MM.1S (cell line): ENCODE results near the gene WNT8A.

ENCODE experiments used
- DNase-seq: peaks from one replicate; pipeline ENCODE4 v3.0.0-alpha.2; 2015
- H2AFZ ChIP-seq: fragments of 300-600 bp; sonication (generic); 2 replicates; pipeline ENCODE4 v1.6.0; 2016; ENCODE audit warnings: antibody characterized with exemption, low read length
- H3F3A ChIP-seq: fragments of 300-600 bp; sonication (generic); 2 replicates; pipeline ENCODE4 v1.6.1; 2016; ENCODE audit warnings: mild to moderate bottlenecking, antibody characterized with exemption, low read length, moderate library complexity, mixed read lengths; ENCODE audit not compliant: insufficient read depth
- H3K27ac ChIP-seq: fragments of 300-600 bp; sonication (generic); 2 replicates; pipeline ENCODE4 v1.5.1; 2016; ENCODE audit warnings: mild to moderate bottlenecking, low read length
- H3K27me3 ChIP-seq: fragments of 300-600 bp; sonication (generic); replicated peaks from 2 replicates; pipeline ENCODE4 v1.6.0; 2016; ENCODE audit warnings: low read length; ENCODE audit not compliant: insufficient read depth
- H3K36me3 ChIP-seq: fragments of 300-600 bp; sonication (generic); replicated peaks from 2 replicates; pipeline ENCODE4 v1.6.1; 2016; ENCODE audit warnings: mild to moderate bottlenecking, low read length, mixed read lengths; ENCODE audit not compliant: insufficient read depth
- H3K4me1 ChIP-seq: fragments of 300-600 bp; sonication (generic); 2 replicates; pipeline ENCODE4 v1.6.1; 2016; ENCODE audit warnings: low read length, mixed read lengths
- H3K4me2 ChIP-seq: fragments of 300-600 bp; sonication (generic); 2 replicates; pipeline ENCODE4 v1.6.0; 2016; ENCODE audit warnings: low read depth, low read length
- H3K4me3 ChIP-seq: fragments of 300-600 bp; sonication (generic); 2 replicates; pipeline ENCODE4 v1.5.1; 2016; ENCODE audit warnings: low read length, mixed read lengths
- H3K79me2 ChIP-seq: fragments of 300-600 bp; sonication (generic); 2 replicates; pipeline ENCODE4 v1.6.1; 2016; ENCODE audit warnings: mixed run types, low read length, mixed read lengths
- H3K9ac ChIP-seq: fragments of 300-600 bp; sonication (generic); 2 replicates; pipeline ENCODE4 v1.6.1; 2016; ENCODE audit warnings: low read length, mixed read lengths
- H3K9me2 ChIP-seq: fragments of 300-600 bp; sonication (generic); replicated peaks from 2 replicates; pipeline ENCODE4 v1.6.1; 2016; ENCODE audit warnings: mild to moderate bottlenecking, low read length, mixed read lengths; ENCODE audit not compliant: insufficient read depth
- H3K9me3 ChIP-seq: fragments of 300-600 bp; sonication (generic); replicated peaks from 2 replicates; pipeline ENCODE4 v1.6.1; 2016; ENCODE audit warnings: mild to moderate bottlenecking, low read length, mixed read lengths; ENCODE audit not compliant: insufficient read depth
- H4K20me1 ChIP-seq: fragments of 300-600 bp; sonication (generic); 2 replicates; pipeline ENCODE4 v1.6.1; 2016; ENCODE audit warnings: mild to moderate bottlenecking, low read length, moderate library complexity, mixed read lengths; ENCODE audit not compliant: insufficient read depth
- CTCF ChIP-seq: fragments of 300-600 bp; sonication (generic); IDR thresholded peaks from 2 replicates; pipeline ENCODE4 v1.5.1; 2016; ENCODE audit warnings: antibody characterized with exemption, low read length, mixed read lengths
- EZH2 ChIP-seq: fragments of 300-600 bp; sonication (generic); optimal IDR thresholded peaks from 2 replicates; pipeline ENCODE3; 2017; ENCODE audit warnings: low read depth, mild to moderate bottlenecking, antibody characterized with exemption, low read length, mixed read lengths
- EZH2phosphoT487 ChIP-seq: fragments of 300-600 bp; sonication (generic); IDR thresholded peaks from 2 replicates; pipeline ENCODE4 v1.6.1; 2018; ENCODE audit warnings: antibody characterized with exemption, low read length

The WNT8A gene

GRCh38 chr5:138107213-138107612 lies 23.4 kb downstream of the WNT8A start:
- Histone ChIP-seq H3K4me2 (no peak overlapping the region), H3K36me3 (no peaks in the 10 kb centered on the region), H4K20me1 (no peaks in the 10 kb centered on the region), H3F3A (no peaks in the 10 kb centered on the region), H3K79me2 (no peaks in the 10 kb centered on the region), H3K9me3 (no peaks in the 10 kb centered on the region), H2AFZ (no peak overlapping the region), H3K4me1 (no peaks in the 10 kb centered on the region), H3K9ac (no peak overlapping the region), H3K4me3 (no peak overlapping the region), H3K27me3 (no peaks in the 10 kb centered on the region), H3K27ac (no peak overlapping the region), H3K9me2 (no peaks in the 10 kb centered on the region)
- no peak for DNase-seq
- TF ChIP-seq CTCF, result no peak
- no peak for TF ChIP-seq EZH2
- no peak for TF ChIP-seq EZH2phosphoT487

GRCh38 chr5:138109463-138110265 lies 25.8 kb downstream of the WNT8A start:
- Histone ChIP-seq H3K27me3 (no peaks in the 10 kb centered on the region), H3K79me2 (no peaks in the 10 kb centered on the region), H3K9me2 (no peaks in the 10 kb centered on the region), H3K4me1 (no peaks in the 10 kb centered on the region), H3K9me3 (no peaks in the 10 kb centered on the region), H3K27ac (no peak overlapping the region), H3K9ac (no peak overlapping the region), H3K36me3 (no peaks in the 10 kb centered on the region), H3K4me3 (no peak overlapping the region), H4K20me1 (no peaks in the 10 kb centered on the region), H3F3A (no peaks in the 10 kb centered on the region), H2AFZ (no peak overlapping the region), H3K4me2 (no peak overlapping the region)
- DNase-seq, result no peak
- no peak for TF ChIP-seq EZH2
- TF ChIP-seq EZH2phosphoT487, result no peak
- TF ChIP-seq CTCF, result no peak

GRCh38 chr5:138110266-138110963 lies 26.6 kb downstream of the WNT8A start:
- Histone ChIP-seq H3K4me1 (no peaks in the 10 kb centered on the region), H3K9ac (no peak overlapping the region), H3K9me3 (no peaks in the 10 kb centered on the region), H3K4me2 (no peak overlapping the region), H3K27ac (no peak overlapping the region), H3K9me2 (no peaks in the 10 kb centered on the region), H3K27me3 (no peaks in the 10 kb centered on the region), H2AFZ (no peak overlapping the region), H3K36me3 (no peaks in the 10 kb centered on the region), H3F3A (no peaks in the 10 kb centered on the region), H4K20me1 (no peaks in the 10 kb centered on the region), H3K79me2 (no peaks in the 10 kb centered on the region), H3K4me3 (no peak overlapping the region)
- no peak for TF ChIP-seq EZH2phosphoT487
- no peak for DNase-seq

GRCh38 chr5:138111181-138111580 lies 27.3 kb downstream of the WNT8A start:
- Histone ChIP-seq H3K4me1 (no peaks in the 10 kb centered on the region), H3K4me3 (no peak overlapping the region), H3K27ac (no peak overlapping the region), H3K36me3 (no peaks in the 10 kb centered on the region), H2AFZ (no peak overlapping the region), H3K79me2 (no peaks in the 10 kb centered on the region), H3K9me3 (no peaks in the 10 kb centered on the region), H4K20me1 (no peaks in the 10 kb centered on the region), H3K9ac (no peak overlapping the region), H3F3A (no peaks in the 10 kb centered on the region), H3K9me2 (no peaks in the 10 kb centered on the region), H3K4me2 (no peak overlapping the region), H3K27me3 (no peaks in the 10 kb centered on the region)
- DNase-seq, result no peak
- TF ChIP-seq EZH2, result no peak
- TF ChIP-seq CTCF, result no peak
- no peak for TF ChIP-seq EZH2phosphoT487
